Measurements from ENCODE around the gene ASPHD2.

GRCh38 chr22:26393929-26394328 lies 35.1 kb upstream of the ASPHD2 start:
- TF ChIP-seq, protein P1, sequence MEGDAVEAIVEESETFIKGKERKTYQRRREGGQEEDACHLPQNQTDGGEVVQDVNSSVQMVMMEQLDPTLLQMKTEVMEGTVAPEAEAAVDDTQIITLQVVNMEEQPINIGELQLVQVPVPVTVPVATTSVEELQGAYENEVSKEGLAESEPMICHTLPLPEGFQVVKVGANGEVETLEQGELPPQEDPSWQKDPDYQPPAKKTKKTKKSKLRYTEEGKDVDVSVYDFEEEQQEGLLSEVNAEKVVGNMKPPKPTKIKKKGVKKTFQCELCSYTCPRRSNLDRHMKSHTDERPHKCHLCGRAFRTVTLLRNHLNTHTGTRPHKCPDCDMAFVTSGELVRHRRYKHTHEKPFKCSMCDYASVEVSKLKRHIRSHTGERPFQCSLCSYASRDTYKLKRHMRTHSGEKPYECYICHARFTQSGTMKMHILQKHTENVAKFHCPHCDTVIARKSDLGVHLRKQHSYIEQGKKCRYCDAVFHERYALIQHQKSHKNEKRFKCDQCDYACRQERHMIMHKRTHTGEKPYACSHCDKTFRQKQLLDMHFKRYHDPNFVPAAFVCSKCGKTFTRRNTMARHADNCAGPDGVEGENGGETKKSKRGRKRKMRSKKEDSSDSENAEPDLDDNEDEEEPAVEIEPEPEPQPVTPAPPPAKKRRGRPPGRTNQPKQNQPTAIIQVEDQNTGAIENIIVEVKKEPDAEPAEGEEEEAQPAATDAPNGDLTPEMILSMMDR (IDR thresholded peaks at IDR 0.05; ENCODE audit: borderline replicate concordance, extremely low read depth, low read length, poor library complexity, severe bottlenecking), result peak; percentile 36
- no peak for TF ChIP-seq EZH2 (IDR thresholded peaks at IDR 0.05; ENCODE audit: borderline replicate concordance, low read depth, low read length, severe bottlenecking)
